ENCODE data around the gene RBFA. TPM values are rescaled to one million over a fixed set of nuclear protein-coding genes. Genes with fewer than 3 reads are reported as not detected.
A peak's percentile ranks its signal among the peaks of the same experiment; 100 is the strongest.
"Not testable (repeated sequence)": the region's sequence is repeated elsewhere in the genome, so short reads cannot be mapped to it uniquely, and the experiment has no call there.

Gene RBFA
- polyA plus RNA-seq (ENCODE audit: insufficient read length in 4 of 4): 10 to 100 TPM; 24.8 to 49.8 (median 28.4) TPM

GRCh38 chr18:80034068-80034851, at the start of gene RBFA:
TSS of gene RBFA (plus strand) at chr18:80034434. CDS start at chr18:80034496, 62 bp downstream.
- peak; percentile 93 to 97 (median 94) for DNase-seq (ENCODE audit: low read depth in 4 of 4, low spot score in 3 of 4)

- no peak for DNase-seq (ENCODE audit: low read depth in 4 of 4, low spot score in 3 of 4)
Observed at GRCh38 chr18:79985172-79985571, 49.1 kb upstream of the RBFA start.

- no peak for DNase-seq (ENCODE audit: low read depth in 4 of 4, low spot score in 3 of 4)
Observed at GRCh38 chr18:79986726-79987125, 47.5 kb upstream of the RBFA start.

GRCh38 chr18:79987566-79987965, 46.7 kb upstream of the RBFA start:
- no peak for DNase-seq (ENCODE audit: low read depth in 4 of 4, low spot score in 3 of 4)

GRCh38 chr18:79988071-79988450, 46.2 kb upstream of the RBFA start:
- DNase-seq (ENCODE audit: low read depth in 4 of 4, low spot score in 3 of 4): peak in 3 of 4 donors; percentile 22 to 47 (median 34)

- DNase-seq (ENCODE audit: low read depth in 4 of 4, low spot score in 3 of 4): peak; percentile 67 to 75 (median 72)
Observed at GRCh38 chr18:79988451-79989194, 45.6 kb upstream of the RBFA start, which contains the start of gene TXNL4A. TSS of gene TXNL4A (minus strand) at chr18:79988563. CDS start at chr18:79988392, 171 bp downstream.

GRCh38 chr18:79989195-79989497, 45.1 kb upstream of the RBFA start:
- no peak for DNase-seq (ENCODE audit: low read depth in 4 of 4, low spot score in 3 of 4)

- no peak for DNase-seq (ENCODE audit: low read depth in 4 of 4, low spot score in 3 of 4)
Observed at GRCh38 chr18:79991494-79991893, 42.7 kb upstream of the RBFA start.

- DNase-seq (ENCODE audit: low read depth in 4 of 4, low spot score in 3 of 4): not testable (repeated sequence)
Observed at GRCh38 chr18:79999701-80000100, 34.5 kb upstream of the RBFA start.

GRCh38 chr18:80000877-80001276, 33.4 kb upstream of the RBFA start:
- DNase-seq (ENCODE audit: low read depth in 4 of 4, low spot score in 3 of 4): no peak

- DNase-seq (ENCODE audit: low read depth in 4 of 4, low spot score in 3 of 4): no peak
Observed at GRCh38 chr18:80002468-80002867, 31.8 kb upstream of the RBFA start.

GRCh38 chr18:80004600-80005342, 29.5 kb upstream of the RBFA start:
- DNase-seq (ENCODE audit: low read depth in 4 of 4, low spot score in 3 of 4): no peak

- no peak for DNase-seq (ENCODE audit: low read depth in 4 of 4, low spot score in 3 of 4)
Observed at GRCh38 chr18:80006724-80007123, 27.5 kb upstream of the RBFA start.

GRCh38 chr18:80009661-80010550, 24.3 kb upstream of the RBFA start:
- no peak for DNase-seq (ENCODE audit: low read depth in 4 of 4, low spot score in 3 of 4)

- no peak for DNase-seq (ENCODE audit: low read depth in 4 of 4, low spot score in 3 of 4)
Observed at GRCh38 chr18:80010551-80010906, 23.7 kb upstream of the RBFA start.

- DNase-seq (ENCODE audit: low read depth in 4 of 4, low spot score in 3 of 4): not testable (repeated sequence)
Observed at GRCh38 chr18:80011496-80012137, 22.6 kb upstream of the RBFA start.

GRCh38 chr18:80012714-80013113, 21.5 kb upstream of the RBFA start:
- DNase-seq (ENCODE audit: low read depth in 4 of 4, low spot score in 3 of 4): no peak

GRCh38 chr18:80022613-80023012, 11.6 kb upstream of the RBFA start:
- no peak for DNase-seq (ENCODE audit: low read depth in 4 of 4, low spot score in 3 of 4)

GRCh38 chr18:80023173-80023572, 11.1 kb upstream of the RBFA start:
- no peak for DNase-seq (ENCODE audit: low read depth in 4 of 4, low spot score in 3 of 4)

GRCh38 chr18:80026363-80026762, 7.9 kb upstream of the RBFA start:
- DNase-seq (ENCODE audit: low read depth in 4 of 4, low spot score in 3 of 4): no peak

All from left renal pelvis (tissue), 4 donors.